Measurements from ENCODE around the gene RNF227.

The RNF227 gene

DNA sequence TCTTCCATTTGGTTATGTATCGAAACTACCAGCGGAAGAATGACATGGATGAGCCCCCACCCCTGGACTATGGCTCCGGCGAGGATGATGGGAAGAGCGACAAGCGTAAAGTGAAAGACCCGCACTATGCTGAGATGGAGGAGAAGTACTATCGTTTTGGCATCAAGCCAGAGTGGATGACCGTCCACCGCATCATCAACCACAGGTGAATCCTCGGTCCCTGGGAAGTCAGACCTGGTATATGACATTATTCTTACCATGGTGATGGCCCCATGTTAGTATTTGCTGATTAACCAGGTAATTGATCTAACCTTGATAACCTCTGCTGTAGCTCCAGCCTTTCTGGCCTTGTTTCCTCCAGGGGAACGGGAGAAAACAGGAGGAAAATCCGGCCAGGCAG lies 19.0 kb downstream of the RNF227 start:
- no peak for DNase-seq (ENCODE audit: insufficient read length, low spot score)
- FAIRE-seq, result no peak
- no peak for TF ChIP-seq SPI1 (IDR thresholded peaks at IDR 0.05; ENCODE audit: low read depth, low read length)
- no peak for TF ChIP-seq POLR2A (IDR thresholded peaks at IDR 0.05; ENCODE audit: low read depth, low read length)
- no peak for TF ChIP-seq POLR2AphosphoS5 (IDR thresholded peaks at IDR 0.05; ENCODE audit: low read depth, low read length)
- TF ChIP-seq POU2F2 (IDR thresholded peaks at IDR 0.05; ENCODE audit: low read depth, low read length), result no peak
- TF ChIP-seq PAX5 (IDR thresholded peaks at IDR 0.05; ENCODE audit: insufficient read depth, low read length, severe bottlenecking), result no peak
- no peak for TF ChIP-seq TAF1 (IDR thresholded peaks at IDR 0.05; ENCODE audit: low read depth, low read length)

DNA sequence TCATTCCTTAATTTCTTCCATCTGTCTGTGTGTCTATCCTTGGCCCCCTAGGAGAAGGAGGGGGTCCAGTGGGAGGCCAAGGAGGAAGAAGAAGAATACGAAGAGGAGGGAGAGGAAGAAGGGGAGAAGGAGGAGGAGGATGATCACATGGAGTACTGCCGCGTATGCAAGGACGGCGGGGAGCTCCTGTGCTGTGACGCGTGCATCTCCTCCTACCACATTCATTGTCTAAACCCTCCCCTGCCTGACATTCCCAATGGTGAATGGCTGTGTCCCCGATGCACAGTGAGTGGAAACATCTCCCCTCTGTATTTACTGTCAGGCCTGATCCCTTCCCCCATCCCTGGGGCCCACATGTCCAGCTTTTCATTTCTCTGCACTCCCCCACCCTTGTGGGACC lies 21.2 kb downstream of the RNF227 start:
- FAIRE-seq (no peak), DNase-seq (ENCODE audit: insufficient read length, low spot score) (no peak)
- no peak for TF ChIP-seq SPI1 (IDR thresholded peaks at IDR 0.05; ENCODE audit: low read depth, low read length)
- TF ChIP-seq POLR2AphosphoS5 (IDR thresholded peaks at IDR 0.05; ENCODE audit: low read depth, low read length), result no peak
- TF ChIP-seq POLR2A (IDR thresholded peaks at IDR 0.05; ENCODE audit: low read depth, low read length), result no peak
- no peak for TF ChIP-seq POU2F2 (IDR thresholded peaks at IDR 0.05; ENCODE audit: low read depth, low read length)
- no peak for TF ChIP-seq PAX5 (IDR thresholded peaks at IDR 0.05; ENCODE audit: insufficient read depth, low read length, severe bottlenecking)
- no peak for TF ChIP-seq TAF1 (IDR thresholded peaks at IDR 0.05; ENCODE audit: low read depth, low read length)

DNA sequence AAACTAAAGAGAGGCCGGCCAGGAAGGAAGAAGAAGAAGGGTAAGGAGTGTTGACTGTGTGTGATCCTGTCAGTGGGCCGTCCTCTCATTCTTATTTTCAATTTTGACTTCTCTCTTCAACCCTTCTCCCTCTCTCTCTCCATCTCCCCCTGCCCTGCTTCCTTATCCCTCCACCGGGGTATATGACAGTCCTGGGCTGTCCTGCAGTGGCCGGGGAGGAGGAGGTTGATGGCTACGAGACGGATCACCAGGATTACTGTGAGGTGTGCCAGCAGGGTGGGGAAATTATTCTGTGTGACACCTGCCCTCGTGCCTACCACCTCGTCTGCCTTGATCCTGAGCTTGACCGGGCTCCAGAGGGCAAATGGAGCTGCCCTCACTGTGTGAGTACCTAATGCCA lies 21.9 kb downstream of the RNF227 start:
- FAIRE-seq, result no peak
- no peak for DNase-seq (ENCODE audit: insufficient read length, low spot score)
- no peak for TF ChIP-seq POU2F2 (IDR thresholded peaks at IDR 0.05; ENCODE audit: low read depth, low read length)
- TF ChIP-seq SPI1 (IDR thresholded peaks at IDR 0.05; ENCODE audit: low read depth, low read length), result no peak
- no peak for TF ChIP-seq TAF1 (IDR thresholded peaks at IDR 0.05; ENCODE audit: low read depth, low read length)
- no peak for TF ChIP-seq POLR2AphosphoS5 (IDR thresholded peaks at IDR 0.05; ENCODE audit: low read depth, low read length)
- no peak for TF ChIP-seq PAX5 (IDR thresholded peaks at IDR 0.05; ENCODE audit: insufficient read depth, low read length, severe bottlenecking)
- no peak for TF ChIP-seq POLR2A (IDR thresholded peaks at IDR 0.05; ENCODE audit: low read depth, low read length)

DNA sequence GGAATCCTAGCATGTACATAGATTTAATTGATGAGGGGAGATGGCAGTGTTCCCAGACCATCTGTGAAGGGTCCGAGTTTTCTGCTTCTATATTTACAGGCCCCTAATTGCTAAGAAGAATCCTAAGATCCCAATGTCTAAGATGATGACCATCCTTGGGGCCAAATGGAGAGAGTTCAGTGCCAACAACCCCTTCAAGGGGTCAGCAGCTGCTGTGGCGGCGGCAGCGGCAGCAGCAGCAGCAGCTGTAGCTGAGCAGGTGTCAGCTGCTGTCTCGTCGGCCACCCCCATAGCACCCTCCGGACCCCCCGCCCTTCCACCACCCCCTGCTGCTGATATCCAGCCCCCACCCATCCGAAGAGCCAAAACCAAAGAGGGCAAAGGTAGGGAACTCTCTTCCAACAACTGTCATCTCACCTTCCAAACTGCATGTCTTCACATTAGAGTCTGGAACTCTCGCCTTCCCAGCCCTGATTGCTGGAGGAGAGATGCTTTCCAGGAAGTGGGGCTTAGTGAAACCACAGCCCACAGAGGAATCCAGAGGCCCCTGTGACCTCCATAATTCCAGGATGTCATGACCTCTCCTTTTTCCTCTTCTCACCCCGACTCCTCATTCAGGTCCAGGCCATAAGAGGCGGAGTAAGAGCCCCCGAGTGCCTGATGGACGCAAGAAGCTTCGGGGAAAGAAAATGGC lies 22.8 kb downstream of the RNF227 start:
- DNase-seq (ENCODE audit: insufficient read length, low spot score), result no peak
- TF ChIP-seq POLR2AphosphoS5 (IDR thresholded peaks at IDR 0.05; ENCODE audit: low read depth, low read length), result no peak
- TF ChIP-seq POLR2A (IDR thresholded peaks at IDR 0.05; ENCODE audit: low read depth, low read length), result no peak
- TF ChIP-seq PAX5 (IDR thresholded peaks at IDR 0.05; ENCODE audit: insufficient read depth, low read length, severe bottlenecking), result no peak
- TF ChIP-seq POU2F2 (IDR thresholded peaks at IDR 0.05; ENCODE audit: low read depth, low read length), result no peak
- TF ChIP-seq SPI1 (IDR thresholded peaks at IDR 0.05; ENCODE audit: low read depth, low read length), result no peak
- no peak for TF ChIP-seq TAF1 (IDR thresholded peaks at IDR 0.05; ENCODE audit: low read depth, low read length)
- FAIRE-seq, result no peak

DNA sequence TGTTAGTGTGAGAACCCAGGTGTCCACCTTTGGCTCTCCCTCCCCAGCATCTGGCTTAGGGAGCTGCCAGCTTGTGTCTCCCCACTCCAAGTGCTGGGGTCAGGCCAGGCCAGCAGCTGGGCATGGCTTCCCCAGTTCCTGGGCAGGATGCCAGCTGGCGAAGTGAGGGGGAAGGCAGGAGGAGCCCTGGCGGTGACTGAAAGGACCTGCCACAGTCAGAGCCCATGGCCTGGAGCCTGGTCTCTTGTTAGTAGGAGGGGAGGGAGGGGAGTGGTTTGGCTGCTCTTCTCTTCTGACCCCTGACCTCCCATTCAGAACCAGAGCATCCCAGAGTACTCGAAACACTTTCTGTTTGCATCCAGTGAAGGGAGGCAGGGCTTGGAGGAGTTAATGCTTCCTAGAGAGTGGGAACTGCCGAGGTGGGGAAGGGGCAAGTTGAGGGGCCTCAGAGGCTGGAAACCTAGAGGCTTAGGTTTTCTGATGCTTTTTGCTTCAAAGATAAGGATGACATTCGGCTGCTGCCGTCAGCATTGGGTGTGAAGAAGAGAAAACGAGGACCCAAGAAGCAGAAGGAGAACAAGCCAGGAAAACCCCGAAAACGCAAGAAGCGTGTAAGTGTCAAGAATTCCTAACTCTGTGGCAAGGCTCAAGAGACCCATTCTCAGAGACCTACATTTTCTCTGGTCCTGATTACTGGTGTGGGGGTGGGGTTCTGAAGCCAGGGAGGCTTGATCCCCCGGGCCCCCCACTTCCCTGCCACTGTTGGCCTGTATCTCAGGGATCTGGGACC lies 26.7 kb downstream of the RNF227 start:
- DNase-seq (ENCODE audit: insufficient read length, low spot score), result no peak
- no peak for FAIRE-seq
- TF ChIP-seq SPI1 (IDR thresholded peaks at IDR 0.05; ENCODE audit: low read depth, low read length) (no peak), PAX5 (IDR thresholded peaks at IDR 0.05; ENCODE audit: insufficient read depth, low read length, severe bottlenecking) (no peak), POU2F2 (IDR thresholded peaks at IDR 0.05; ENCODE audit: low read depth, low read length) (no peak), POLR2A (IDR thresholded peaks at IDR 0.05; ENCODE audit: low read depth, low read length) (no peak), TAF1 (IDR thresholded peaks at IDR 0.05; ENCODE audit: low read depth, low read length) (no peak), POLR2AphosphoS5 (IDR thresholded peaks at IDR 0.05; ENCODE audit: low read depth, low read length) (no peak)

DNA sequence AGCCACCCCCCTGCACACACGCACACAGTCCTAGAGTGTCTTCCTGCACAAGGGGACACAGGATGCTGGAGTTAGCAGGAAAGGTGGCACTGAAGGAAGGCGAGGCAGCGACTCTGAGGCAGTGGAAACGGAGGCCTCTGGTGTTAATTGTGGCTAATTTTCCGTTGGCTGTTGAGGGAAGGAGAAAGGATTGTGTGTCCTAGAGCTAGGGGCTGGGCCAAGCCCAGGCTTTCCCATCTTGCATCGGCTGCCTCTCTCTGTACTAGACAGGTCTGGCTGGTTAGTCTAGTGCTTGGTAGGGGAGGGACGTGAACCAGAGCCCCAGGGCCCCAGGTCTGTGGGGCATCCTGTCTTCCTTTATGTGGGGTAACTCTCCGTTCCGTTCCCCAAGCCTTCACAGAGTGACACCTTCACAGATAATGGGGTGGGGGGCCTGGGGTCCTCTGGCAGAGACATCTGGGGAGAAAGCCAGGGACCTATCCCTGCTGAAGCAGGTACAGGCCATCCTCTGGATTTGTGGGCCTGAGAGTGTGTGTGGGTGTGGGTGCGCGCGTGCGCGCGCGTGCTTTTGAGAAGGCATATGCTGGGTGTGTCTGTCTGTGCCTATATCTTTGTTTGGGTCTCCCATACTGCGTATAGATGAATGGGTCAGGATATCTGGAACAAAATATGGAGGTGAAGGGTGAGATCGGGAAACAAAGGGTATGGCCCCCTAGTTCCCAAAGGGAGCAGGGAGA lies 27.7 kb downstream of the RNF227 start, which contains the start of gene CHD3:
TSS of gene CHD3 (plus strand) at position 606 of the 737 bp plus-strand sequence. CDS start 212 bp downstream, outside the sequence.
- no peak for TF ChIP-seq SPI1 (IDR thresholded peaks at IDR 0.05; ENCODE audit: low read depth, low read length)
- TF ChIP-seq POU2F2 (IDR thresholded peaks at IDR 0.05; ENCODE audit: low read depth, low read length), result no peak
- TF ChIP-seq POLR2A (IDR thresholded peaks at IDR 0.05; ENCODE audit: low read depth, low read length), result no peak
- no peak for TF ChIP-seq POLR2AphosphoS5 (IDR thresholded peaks at IDR 0.05; ENCODE audit: low read depth, low read length)
- TF ChIP-seq PAX5 (IDR thresholded peaks at IDR 0.05; ENCODE audit: insufficient read depth, low read length, severe bottlenecking), result no peak
- no peak for TF ChIP-seq TAF1 (IDR thresholded peaks at IDR 0.05; ENCODE audit: low read depth, low read length)
- no peak for FAIRE-seq
- DNase-seq (ENCODE audit: insufficient read length, low spot score), result no peak

DNA sequence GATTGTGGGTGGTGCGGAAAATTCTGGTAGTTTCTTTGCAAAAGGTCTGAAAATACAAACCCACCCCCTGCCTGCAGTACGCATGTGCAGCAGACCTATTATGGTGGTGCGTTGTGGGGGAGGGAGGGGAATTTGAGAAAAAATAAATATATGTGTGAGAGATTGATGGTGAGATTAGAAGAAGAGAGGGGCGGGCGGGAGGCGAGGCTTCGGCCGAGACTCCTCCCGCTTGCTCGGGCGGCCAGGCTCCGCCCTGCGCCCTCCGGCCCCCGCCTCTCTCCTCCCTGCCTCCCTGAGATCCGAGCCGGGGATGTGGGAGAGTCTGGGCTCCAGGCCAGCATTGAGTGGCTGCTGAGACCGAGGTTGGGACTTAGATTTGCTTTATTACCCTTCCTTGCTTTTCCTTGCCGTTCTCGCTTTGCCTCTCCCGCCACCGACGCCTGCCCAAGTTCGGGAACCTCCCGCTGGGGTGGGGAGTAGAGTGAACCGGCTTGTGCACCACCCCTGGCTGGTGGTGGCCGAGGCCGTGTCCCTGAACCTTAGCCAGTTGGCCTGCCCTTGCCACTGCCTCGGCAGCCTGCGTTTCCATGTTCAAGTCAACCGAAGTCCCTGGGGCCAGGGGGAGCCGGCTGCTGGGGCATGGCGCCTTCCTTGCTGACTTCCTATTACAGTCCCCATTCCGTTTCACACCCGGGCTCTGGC lies 28.5 kb downstream of the RNF227 start:
- DNase-seq (ENCODE audit: insufficient read length, low spot score) (peak; percentile 73), FAIRE-seq (peak; percentile 96)
- TF ChIP-seq PAX5 (IDR thresholded peaks at IDR 0.05; ENCODE audit: insufficient read depth, low read length, severe bottlenecking), result no peak
- no peak for TF ChIP-seq POU2F2 (IDR thresholded peaks at IDR 0.05; ENCODE audit: low read depth, low read length)
- TF ChIP-seq SPI1 (IDR thresholded peaks at IDR 0.05; ENCODE audit: low read depth, low read length), result no peak

DNA sequence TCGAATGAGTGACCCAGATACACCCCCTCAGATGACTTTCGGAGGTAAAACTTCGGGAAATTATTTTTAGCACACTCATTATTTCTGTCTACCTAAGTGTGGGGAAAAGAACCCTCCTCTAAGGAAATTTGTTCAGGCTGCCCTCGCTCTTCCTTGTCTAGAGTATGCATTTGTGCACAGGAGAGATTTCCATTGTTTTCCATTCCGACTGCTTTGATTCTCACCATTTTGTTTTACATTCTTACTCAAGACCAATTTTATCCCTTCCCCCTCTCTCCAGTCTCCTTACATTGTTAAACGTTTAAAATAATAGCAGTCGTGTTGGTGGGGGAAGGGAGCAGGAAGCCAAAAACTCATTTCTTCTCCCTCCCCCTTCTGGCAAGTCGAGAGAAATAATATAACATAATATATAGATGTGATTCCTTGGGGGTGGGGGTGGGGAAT lies 29.0 kb downstream of the RNF227 start:
- TF ChIP-seq TAF1 (IDR thresholded peaks at IDR 0.05; ENCODE audit: low read depth, low read length) (no peak), POU2F2 (IDR thresholded peaks at IDR 0.05; ENCODE audit: low read depth, low read length) (no peak), PAX5 (IDR thresholded peaks at IDR 0.05; ENCODE audit: insufficient read depth, low read length, severe bottlenecking) (no peak), SPI1 (IDR thresholded peaks at IDR 0.05; ENCODE audit: low read depth, low read length) (no peak), POLR2A (IDR thresholded peaks at IDR 0.05; ENCODE audit: low read depth, low read length) (no peak), POLR2AphosphoS5 (IDR thresholded peaks at IDR 0.05; ENCODE audit: low read depth, low read length) (no peak)
- DNase-seq (ENCODE audit: insufficient read length, low spot score) (no peak), FAIRE-seq (no peak)

Data from GM12891 (cell line).